Keratinocyte (primary cell): ENCODE data around the gene ZNF383. TPM values are rescaled to one million over a fixed set of nuclear protein-coding genes. Genes with fewer than 3 reads are reported as not detected.
"Not testable (repeated sequence)": the region's sequence is repeated elsewhere in the genome, so short reads cannot be mapped to it uniquely, and the experiment has no call there.

Source experiments
- DNase-seq: peaks from one replicate; pipeline ENCODE4 v3.0.0-alpha.2; 2011; ENCODE audit warnings: low read depth, missing footprints, low spot score
- FAIRE-seq: peaks from 2 replicates; lab custom pipeline; 2011; peaks lifted over from hg19 to GRCh38; lab: Jason Lieb, UNC
- H2AFZ ChIP-seq: 2 replicates; pipeline ENCODE4 v1.6.0; 2012; ENCODE audit warnings: low read length, control low read depth, inconsistent platforms; ENCODE audit not compliant: control insufficient read depth
- H3K27ac ChIP-seq: 2 replicates; pipeline ENCODE4 v1.5.1; 2011; ENCODE audit warnings: low read length; ENCODE audit not compliant: control insufficient read depth, insufficient read depth
- H3K27me3 ChIP-seq: 3 replicates; pipeline ENCODE4 v1.6.0; 2011; ENCODE audit warnings: low read length; ENCODE audit not compliant: control insufficient read depth, insufficient read depth; ENCODE audit errors: extremely low read depth
- H3K36me3 ChIP-seq, 2 experiments: 2 replicates in 1 of 2; 3 replicates in 1 of 2; pipeline ENCODE4 v1.5.1; 2011; ENCODE audit warnings: low read length in 2 of 2, mild to moderate bottlenecking in 1 of 2; ENCODE audit not compliant: control insufficient read depth in 2 of 2, insufficient read depth in 2 of 2; ENCODE audit errors: extremely low read depth in 1 of 2
- H3K4me1 ChIP-seq: 3 replicates; pipeline ENCODE4 v1.5.1; 2011; ENCODE audit warnings: low read length; ENCODE audit not compliant: control insufficient read depth, insufficient read depth; ENCODE audit errors: extremely low read depth
- H3K4me2 ChIP-seq: 3 replicates; pipeline ENCODE4 v1.6.0; 2011; ENCODE audit warnings: low read depth, low read length; ENCODE audit not compliant: control insufficient read depth, insufficient read depth; ENCODE audit errors: extremely low read depth
- H3K4me3 ChIP-seq, 3 experiments: fragments of 200-600 bp in 1 of 3; sonication (generic) in 1 of 3; 2 replicates in 2 of 3; 3 replicates in 1 of 3; pipeline ENCODE4 v1.5.1; 2011 to 2016; ENCODE audit warnings: low read length in 3 of 3, mild to moderate bottlenecking in 3 of 3, control low read depth in 2 of 3, inconsistent platforms in 1 of 3, low read depth in 1 of 3, mixed read lengths in 1 of 3, mixed run types in 1 of 3, moderate library complexity in 1 of 3; ENCODE audit not compliant: control insufficient read depth in 2 of 3, insufficient read depth in 2 of 3; ENCODE audit errors: extremely low read depth in 1 of 3
- H3K79me2 ChIP-seq: 2 replicates; pipeline ENCODE4 v1.6.0; 2012; ENCODE audit warnings: low read length; ENCODE audit not compliant: control insufficient read depth, insufficient read depth
- H3K9ac ChIP-seq: 3 replicates; pipeline ENCODE4 v1.6.0; 2011; ENCODE audit warnings: low read length; ENCODE audit not compliant: control insufficient read depth, insufficient read depth; ENCODE audit errors: extremely low read depth
- H3K9me1 ChIP-seq: 3 replicates; pipeline ENCODE4 v1.6.0; 2011; ENCODE audit warnings: low read length; ENCODE audit not compliant: control insufficient read depth, insufficient read depth; ENCODE audit errors: extremely low read depth
- H3K9me3 ChIP-seq: 2 replicates; pipeline ENCODE4 v1.5.1; 2012; ENCODE audit warnings: low read depth, low read length; ENCODE audit not compliant: control insufficient read depth
- H4K20me1 ChIP-seq: 3 replicates; pipeline ENCODE4 v1.6.0; 2011; ENCODE audit warnings: low read length; ENCODE audit not compliant: control insufficient read depth, insufficient read depth; ENCODE audit errors: extremely low read depth
- CTCF ChIP-seq, 3 experiments: IDR thresholded peaks in 1 of 3; conservative IDR thresholded peaks in 1 of 3; optimal IDR thresholded peaks in 1 of 3; 2 replicates in 2 of 3; 3 replicates in 1 of 3; pipeline versions ENCODE3 to v1.5.1; 2011; ENCODE audit warnings: low read length in 3 of 3, mild to moderate bottlenecking in 3 of 3, moderate library complexity in 2 of 3, control low read depth in 1 of 3, inconsistent platforms in 1 of 3; ENCODE audit not compliant: insufficient read depth in 2 of 3; ENCODE audit errors: extremely low read depth in 1 of 3
- EZH2 ChIP-seq: IDR thresholded peaks from one replicate; pipeline ENCODE4 v1.6.1; 2012; ENCODE audit warnings: inconsistent platforms, mild to moderate bottlenecking, low read length, moderate library complexity
- dilution Hi-C: fragments of 300-500 bp; cut with MboI; formaldehyde crosslinking; loops from one replicate; pipeline ENCODE4 v1.7.0; 2020; ENCODE audit warnings: low sequenced_read_pairs; ENCODE audit not compliant: extremely low pct_ligation_motif_present
- polyA plus RNA-seq, 5 experiments: library from polyadenylated mRNA; depleted of rRNA in 3 of 5; stranded (reverse) in 3 of 5; stranded (forward) in 1 of 5; unstranded in 1 of 5; fragments of >200 nt; gene quantifications; 1 replicate in 1 of 5; 2 replicates in 3 of 5; 3 replicates in 1 of 5; pipeline versions ENCODE4 v1.2.1 to v1.2.3, GENCODE V29; 2011 to 2012; ENCODE audit warnings: missing spikeins in 2 of 5, low read depth in 1 of 5, low replicate concordance in 1 of 5

The ZNF383 gene
- polyA plus RNA-seq, 1 donor (not counting 4 experiments of a cell fraction or from before 2014, with no cell fraction given): 5.9 TPM

GRCh38 chr19:37243206-37243632 is 25.2 kb downstream of the ZNF383 start:
- Histone ChIP-seq H3K4me3 (no peak overlapping the region), H3K36me3 (peaks cover 18 to 20% of the 10 kb centered on the region in 2 experiments), H3K9me1 (no peaks in the 10 kb centered on the region), H3K27me3 (no peaks in the 10 kb centered on the region), H3K9ac (no peak overlapping the region), H3K79me2 (no peaks in the 10 kb centered on the region), H3K9me3 (peaks cover 36% of the 10 kb centered on the region), H3K27ac (no peak overlapping the region), H2AFZ (no peak overlapping the region), H3K4me2 (no peak overlapping the region), H4K20me1 (no peaks in the 10 kb centered on the region), H3K4me1 (no peaks in the 10 kb centered on the region)
- dilution Hi-C loops: no loop called here
- FAIRE-seq: no peak
- TF ChIP-seq EZH2 (no peak), CTCF (optimal IDR thresholded peaks at IDR 0.05 in 1 of 3, IDR thresholded peaks at IDR 0.05 in 1 of 3, conservative IDR thresholded peaks at IDR 0.05 in 1 of 3; ENCODE audit: extremely low read depth in 1 of 3, insufficient read depth in 2 of 3, low read length in 3 of 3) (no peak)
- DNase-seq: no peak

GRCh38 chr19:37251308-37252229 is 33.6 kb downstream of the ZNF383 start:
- H3K4me2 ChIP-seq: peak overlapping the region; percentile 76
- peaks cover 0 to 2% of the 10 kb centered on the region in 2 experiments for H3K36me3 ChIP-seq
- dilution Hi-C loops: no loop called here
- H3K4me1 ChIP-seq: no peaks in the 10 kb centered on the region
- no peaks in the 10 kb centered on the region for H3K9me3 ChIP-seq
- peak overlapping the region; percentile 26 for H3K27ac ChIP-seq
- H2AFZ ChIP-seq: peak overlapping the region; percentile 95
- FAIRE-seq (no peak), DNase-seq (peak; percentile 85)
- H3K9me1 ChIP-seq: no peaks in the 10 kb centered on the region
- H3K4me3 ChIP-seq: peak overlapping the region; percentile 83 to 86 (median 86)
- H4K20me1 ChIP-seq: no peaks in the 10 kb centered on the region
- peaks cover 4% of the 10 kb centered on the region for H3K79me2 ChIP-seq
- peak overlapping the region; percentile 69 for H3K9ac ChIP-seq
- H3K27me3 ChIP-seq: no peaks in the 10 kb centered on the region
- TF ChIP-seq EZH2: no peak
- TF ChIP-seq CTCF (optimal IDR thresholded peaks at IDR 0.05 in 1 of 3, IDR thresholded peaks at IDR 0.05 in 1 of 3, conservative IDR thresholded peaks at IDR 0.05 in 1 of 3; ENCODE audit: extremely low read depth in 1 of 3, insufficient read depth in 2 of 3, low read length in 3 of 3): no peak

DNA sequence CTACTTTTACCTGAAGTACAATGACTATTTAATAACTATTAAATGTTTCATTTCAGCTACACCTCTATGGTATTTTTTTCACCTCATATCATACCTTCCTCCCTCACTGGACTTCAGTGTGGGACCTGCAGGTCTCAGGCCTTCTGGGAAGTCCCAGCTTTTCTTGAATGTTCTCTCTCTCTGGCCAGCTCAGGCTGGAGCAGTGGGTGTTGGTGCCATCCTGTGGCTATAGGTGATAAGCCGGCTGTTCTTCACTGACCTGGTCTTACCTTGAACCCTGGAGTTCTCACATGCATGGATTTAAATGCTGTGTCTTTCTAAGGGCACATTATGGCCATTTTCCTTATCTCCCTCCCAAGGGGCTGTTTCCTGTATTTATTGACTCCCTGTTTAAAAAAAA is 45.0 kb downstream of the ZNF383 start:
- H3K4me2 ChIP-seq, H4K20me1 ChIP-seq, H3K4me1 ChIP-seq, H3K9me1 ChIP-seq, H3K9me3 ChIP-seq, dilution Hi-C loops, H2AFZ ChIP-seq, H3K9ac ChIP-seq, H3K36me3 ChIP-seq, FAIRE-seq, DNase-seq, H3K79me2 ChIP-seq, H3K4me3 ChIP-seq, H3K27ac ChIP-seq, H3K27me3 ChIP-seq: not testable (repeated sequence)
